ENCODE data around the gene HMCN2.
A peak's percentile ranks its signal among the peaks of the same experiment; 100 is the strongest.

HMCN2 gene

DNA sequence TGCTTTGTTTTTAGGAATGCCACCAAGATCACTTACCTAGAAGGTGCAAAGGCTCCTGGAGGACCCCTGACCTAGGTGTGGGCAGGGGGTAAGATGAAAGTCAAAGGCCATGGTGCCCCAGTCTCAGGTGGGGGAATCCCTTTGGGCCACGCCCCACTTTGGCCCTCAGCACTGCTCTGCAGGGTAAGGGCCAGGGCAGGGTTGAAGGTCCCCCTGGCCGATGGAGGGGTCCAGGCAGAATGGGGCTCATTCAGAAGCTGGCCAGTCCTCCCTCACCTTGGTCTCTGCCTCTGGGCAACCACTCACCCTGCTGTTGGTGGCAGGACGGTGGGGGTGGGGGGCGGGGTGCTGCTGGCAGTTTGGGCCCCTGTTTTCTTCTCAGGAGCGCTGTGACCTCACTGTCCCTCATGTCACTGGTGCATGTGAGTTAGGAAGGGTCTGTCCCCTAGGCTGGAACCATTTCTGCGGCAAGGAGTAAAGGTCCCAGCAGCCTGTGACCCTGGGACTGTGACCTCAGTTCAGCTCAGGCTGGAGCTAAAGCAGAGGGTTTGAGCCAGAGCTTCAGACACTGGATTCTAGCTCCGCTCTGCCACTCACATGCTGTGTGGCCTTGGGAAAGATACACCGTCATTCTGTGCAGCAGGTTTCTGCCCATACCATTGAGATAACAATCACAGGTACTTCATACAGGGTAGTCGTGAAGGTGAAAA, 177.3 kb downstream of the HMCN2 start:
- no peaks in the 10 kb centered on the region for H3K27me3 ChIP-seq
- DNase-seq = no peak

DNA sequence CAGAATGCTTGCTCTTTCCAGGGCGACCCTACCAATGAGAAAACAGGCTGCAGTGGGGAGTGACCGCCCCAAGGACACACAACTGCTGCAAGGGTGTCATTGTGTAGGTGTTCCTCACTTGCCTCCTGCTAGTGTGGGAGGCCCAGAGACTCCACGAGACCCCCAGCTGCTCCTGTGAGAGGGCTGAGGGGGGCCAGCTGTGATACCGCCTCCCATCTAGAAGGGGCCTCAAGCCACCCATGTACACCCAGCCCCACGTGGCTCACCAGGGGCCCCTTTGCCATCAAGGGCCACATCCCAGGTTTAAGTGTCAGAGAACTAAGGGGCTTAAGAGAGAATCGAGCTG, 177.9 kb downstream of the HMCN2 start:
- no peaks in the 10 kb centered on the region for H3K36me3 ChIP-seq
- no peak for DNase-seq
- no peak overlapping the region for H3K4me3 ChIP-seq (ENCODE audit: low read depth, low read length)
- H3K27me3 ChIP-seq = no peaks in the 10 kb centered on the region
- no peaks in the 10 kb centered on the region for H3K9me3 ChIP-seq
- TF ChIP-seq, protein P1, sequence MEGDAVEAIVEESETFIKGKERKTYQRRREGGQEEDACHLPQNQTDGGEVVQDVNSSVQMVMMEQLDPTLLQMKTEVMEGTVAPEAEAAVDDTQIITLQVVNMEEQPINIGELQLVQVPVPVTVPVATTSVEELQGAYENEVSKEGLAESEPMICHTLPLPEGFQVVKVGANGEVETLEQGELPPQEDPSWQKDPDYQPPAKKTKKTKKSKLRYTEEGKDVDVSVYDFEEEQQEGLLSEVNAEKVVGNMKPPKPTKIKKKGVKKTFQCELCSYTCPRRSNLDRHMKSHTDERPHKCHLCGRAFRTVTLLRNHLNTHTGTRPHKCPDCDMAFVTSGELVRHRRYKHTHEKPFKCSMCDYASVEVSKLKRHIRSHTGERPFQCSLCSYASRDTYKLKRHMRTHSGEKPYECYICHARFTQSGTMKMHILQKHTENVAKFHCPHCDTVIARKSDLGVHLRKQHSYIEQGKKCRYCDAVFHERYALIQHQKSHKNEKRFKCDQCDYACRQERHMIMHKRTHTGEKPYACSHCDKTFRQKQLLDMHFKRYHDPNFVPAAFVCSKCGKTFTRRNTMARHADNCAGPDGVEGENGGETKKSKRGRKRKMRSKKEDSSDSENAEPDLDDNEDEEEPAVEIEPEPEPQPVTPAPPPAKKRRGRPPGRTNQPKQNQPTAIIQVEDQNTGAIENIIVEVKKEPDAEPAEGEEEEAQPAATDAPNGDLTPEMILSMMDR (IDR thresholded peaks at IDR 0.05; ENCODE audit: low read depth, low read length) = no peak
- H3K4me1 ChIP-seq = peaks cover 20% of the 10 kb centered on the region

More for the DNA sequence above, 177.3 kb downstream of the HMCN2 start:
- TF ChIP-seq, protein P1 (IDR thresholded peaks at IDR 0.05; ENCODE audit: low read depth, low read length) = no peak
- Histone ChIP-seq H3K4me1 (peaks cover 15% of the 10 kb centered on the region), H3K4me3 (ENCODE audit: low read depth, low read length) (no peak overlapping the region), H3K9me3 (no peaks in the 10 kb centered on the region), H3K36me3 (no peaks in the 10 kb centered on the region)

DNA sequence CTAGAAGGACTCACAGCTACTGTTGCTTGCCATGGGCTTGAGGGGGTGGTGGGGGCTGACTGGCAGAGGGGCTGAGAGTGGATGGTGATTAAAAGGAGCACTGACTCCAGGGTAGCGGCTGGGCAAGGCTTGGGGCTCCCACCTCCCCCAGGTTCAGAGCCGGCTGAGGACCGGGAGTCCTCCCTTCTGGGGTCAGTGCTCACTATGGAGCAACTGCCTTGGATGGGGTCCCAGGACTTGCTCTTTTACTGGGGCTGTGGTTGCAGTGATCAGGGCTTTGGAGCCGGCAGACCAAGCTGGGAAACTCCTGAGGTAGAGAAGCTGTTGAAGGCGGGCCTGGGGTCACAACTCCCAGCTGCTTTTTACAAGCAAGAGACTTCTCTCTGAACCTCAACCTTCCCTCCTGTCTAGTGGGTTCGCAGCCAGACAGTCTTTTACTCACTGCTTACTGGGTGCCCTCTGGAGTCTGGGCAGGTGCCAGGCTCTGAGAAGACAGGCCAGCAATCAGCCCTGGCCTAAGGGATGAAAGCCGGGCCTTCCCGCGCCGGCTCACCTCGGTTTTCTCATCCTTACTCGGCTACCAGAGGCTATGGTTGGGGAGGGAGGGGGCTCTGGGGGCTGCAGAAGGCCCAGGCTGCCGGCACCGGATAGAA, 178.4 kb downstream of the HMCN2 start:
- no peaks in the 10 kb centered on the region for H3K27me3 ChIP-seq
- TF ChIP-seq, protein P1 (IDR thresholded peaks at IDR 0.05; ENCODE audit: low read depth, low read length) = no peak
- peaks cover 20% of the 10 kb centered on the region for H3K4me1 ChIP-seq
- no peak for DNase-seq
- no peaks in the 10 kb centered on the region for H3K9me3 ChIP-seq
- H3K36me3 ChIP-seq = no peaks in the 10 kb centered on the region
- H3K4me3 ChIP-seq (ENCODE audit: low read depth, low read length) = peak overlapping the region; percentile 83; the same call in 1 of the 2 replicates

DNA sequence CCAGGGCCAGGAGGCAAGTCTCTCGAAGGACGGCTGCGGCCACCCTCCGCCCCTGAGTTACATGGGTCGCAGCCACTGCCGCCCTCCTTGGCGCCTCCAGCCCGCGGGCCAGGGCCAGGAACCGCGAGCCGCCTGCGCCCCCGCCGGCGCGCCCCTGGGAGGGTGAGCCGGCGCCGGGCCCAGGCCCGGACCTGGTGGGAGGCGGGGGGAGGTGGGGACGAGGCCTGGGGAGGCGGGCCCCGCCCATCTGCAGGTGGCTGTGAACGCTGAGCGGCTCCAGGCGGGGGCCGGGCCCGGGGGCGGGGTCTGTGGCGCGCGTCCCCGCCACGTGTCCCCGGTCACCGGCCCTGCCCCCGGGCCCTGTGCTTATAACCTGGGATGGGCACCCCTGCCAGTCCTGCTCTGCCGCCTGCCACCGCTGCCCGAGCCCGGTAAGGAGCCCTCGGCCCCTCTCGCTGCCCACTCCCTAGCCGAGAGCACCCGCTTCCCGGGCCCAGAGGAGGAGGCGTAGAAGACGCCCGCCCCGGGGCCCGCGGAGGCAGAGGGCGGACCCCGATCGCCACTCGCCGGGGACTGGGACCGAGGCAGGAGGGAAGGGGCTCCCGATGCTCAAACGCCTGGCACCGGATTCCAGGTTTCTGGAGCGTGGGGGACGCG, 179.1 kb downstream of the HMCN2 start, which contains the start of gene ASS1:
TSS of gene ASS1 (plus strand) at position 397 of the 657 bp plus-strand sequence. CDS start 7,268 bp downstream, outside the sequence.
- TF ChIP-seq, protein P1 (IDR thresholded peaks at IDR 0.05; ENCODE audit: low read depth, low read length) = no peak
- Histone ChIP-seq H3K4me3 (ENCODE audit: low read depth, low read length) (peak within 1 kb of the TSS; percentile 83), H3K9me3 (no peaks in the 10 kb centered on the region), H3K36me3 (no peaks in the 10 kb centered on the region), H3K4me1 (peaks cover 20% of the 10 kb centered on the region), H3K27me3 (no peaks in the 10 kb centered on the region)
- DNase-seq = peak; percentile 86

DNA sequence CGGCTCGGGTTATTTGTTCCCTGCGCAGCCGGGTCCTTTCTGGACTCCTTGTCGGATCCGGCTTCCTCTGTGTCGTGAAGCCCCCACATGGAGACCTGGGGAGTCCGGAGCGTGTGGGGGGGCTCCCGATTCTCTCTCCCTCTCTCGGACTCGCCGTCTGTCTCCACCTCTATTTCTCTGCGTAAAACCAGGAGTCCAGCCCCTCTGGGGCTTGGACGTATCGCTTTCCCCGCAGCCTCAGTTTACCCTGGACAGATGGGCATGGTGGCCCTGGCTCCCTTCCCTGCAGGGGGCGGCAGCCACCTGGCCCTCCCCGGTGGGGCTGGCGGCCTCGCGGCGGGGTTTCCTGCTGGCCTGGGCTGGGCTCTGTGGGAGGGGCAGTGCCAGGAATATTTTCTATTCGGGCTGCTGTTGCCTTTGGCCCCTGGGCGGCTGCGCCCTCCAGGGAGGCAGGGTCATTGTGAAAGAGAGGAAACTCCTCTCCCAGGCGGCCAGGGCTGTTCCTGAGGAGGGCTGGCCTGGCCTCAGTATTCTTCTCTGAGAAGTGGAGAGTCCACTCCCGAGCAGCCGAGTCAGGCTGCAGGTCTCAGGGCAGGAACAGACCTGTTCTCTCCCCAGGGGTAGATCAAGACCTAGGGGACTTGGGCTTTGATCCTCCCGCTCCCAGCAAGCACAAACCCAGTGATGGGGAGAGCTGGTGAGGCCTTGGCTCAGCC, 179.9 kb downstream of the HMCN2 start:
- H3K4me1 ChIP-seq = peaks cover 26% of the 10 kb centered on the region
- H3K9me3 ChIP-seq = no peaks in the 10 kb centered on the region
- peak overlapping the region; percentile 83 for H3K4me3 ChIP-seq (ENCODE audit: low read depth, low read length)
- peak; percentile 47 for DNase-seq
- TF ChIP-seq, protein P1 (IDR thresholded peaks at IDR 0.05; ENCODE audit: low read depth, low read length) = no peak
- no peaks in the 10 kb centered on the region for H3K36me3 ChIP-seq
- no peaks in the 10 kb centered on the region for H3K27me3 ChIP-seq

Data from BE2C (cell line).